ENCODE data around the gene ZNF273.

ZNF273 gene

GRCh38 chr7:64868499-64868898 is 34.6 kb upstream of the ZNF273 start:
- DNase-seq (ENCODE audit: low spot score) = no peak
- CTCF ChIA-PET = no interaction called here
- H3K27ac ChIP-seq = no peak overlapping the region
- no peak for TF ChIP-seq CTCF (conservative IDR thresholded peaks at IDR 0.05; ENCODE audit: low read depth)
- POLR2A ChIA-PET (ENCODE audit: low non-redundant PET) = no interaction called here

- no peak overlapping the region for H3K27ac ChIP-seq
- TF ChIP-seq CTCF (conservative IDR thresholded peaks at IDR 0.05; ENCODE audit: low read depth) = no peak
- CTCF ChIA-PET = no interaction called here
- DNase-seq (ENCODE audit: low spot score) = no peak
- POLR2A ChIA-PET (ENCODE audit: low non-redundant PET) = no interaction called here
These were observed 33.9 kb upstream of the ZNF273 start for GRCh38 chr7:64869121-64869725.

- CTCF ChIA-PET = no interaction called here
- TF ChIP-seq CTCF (conservative IDR thresholded peaks at IDR 0.05; ENCODE audit: low read depth) = no peak
- DNase-seq (ENCODE audit: low spot score) = no peak
- POLR2A ChIA-PET (ENCODE audit: low non-redundant PET) = no interaction called here
- H3K27ac ChIP-seq = no peak overlapping the region
These were observed 33.0 kb upstream of the ZNF273 start for GRCh38 chr7:64869912-64870562.

GRCh38 chr7:64870656-64871055 is 32.4 kb upstream of the ZNF273 start:
- POLR2A ChIA-PET (ENCODE audit: low non-redundant PET) = no interaction called here
- TF ChIP-seq CTCF (conservative IDR thresholded peaks at IDR 0.05; ENCODE audit: low read depth) = no peak
- no peak overlapping the region for H3K27ac ChIP-seq
- CTCF ChIA-PET = no interaction called here
- DNase-seq (ENCODE audit: low spot score) = no peak

- no peak overlapping the region for H3K27ac ChIP-seq
- POLR2A ChIA-PET (ENCODE audit: low non-redundant PET) = no interaction called here
- CTCF ChIA-PET = interaction anchor here (0.7 kb wide), 1 partner anchor 17 kb away, joined by 5 read pairs; no protein-coding TSS in a partner anchor
- no peak for TF ChIP-seq CTCF (conservative IDR thresholded peaks at IDR 0.05; ENCODE audit: low read depth)
- DNase-seq (ENCODE audit: low spot score) = no peak
These were observed 31.3 kb upstream of the ZNF273 start for GRCh38 chr7:64871761-64872160.

- CTCF ChIA-PET = interaction anchor here (0.7 kb wide), 1 partner anchor 18 kb away, joined by 5 read pairs; no protein-coding TSS in a partner anchor
- TF ChIP-seq CTCF (conservative IDR thresholded peaks at IDR 0.05; ENCODE audit: low read depth) = no peak
- no peak for DNase-seq (ENCODE audit: low spot score)
- POLR2A ChIA-PET (ENCODE audit: low non-redundant PET) = no interaction called here
- 0 out of 2 replicates have a peak overlapping the region, but pooled peaks have one; percentile 64 for H3K27ac ChIP-seq
These were observed 30.5 kb upstream of the ZNF273 start for GRCh38 chr7:64872351-64873154.

All from RWPE1 (cell line).